CD4-positive, CD25-positive, alpha-beta regulatory T cell (primary cell): ENCODE data around the gene ACOT7. TPM values are rescaled to one million over a fixed set of nuclear protein-coding genes. Genes with fewer than 3 reads are reported as not detected.
A peak's percentile ranks its signal among the peaks of the same experiment; 100 is the strongest.

Experiments used
- ATAC-seq, 2 donors: fragments of 150-1000 bp; cut with Tn5 transposase; one replicate each; pipeline ENCODE4 v1.10.0; 2021; ENCODE audit warnings: low read depth in 2 of 2, moderate number of reproducible peaks in 2 of 2, moderate library complexity in 1 of 2
- DNase-seq, 3 donors: peaks; one replicate each; pipeline versions ENCODE4 v3.0.0 to v3.0.0-alpha.2; 2012 to 2022; ENCODE audit warnings: mixed read lengths in 1 of 3
- H3K27ac ChIP-seq: one replicate; pipeline ENCODE4 v1.7.0; 2013; ENCODE audit warnings: mild to moderate bottlenecking, low read length; ENCODE audit not compliant: insufficient read depth, poor library complexity, severe bottlenecking
- H3K27me3 ChIP-seq: one replicate; pipeline ENCODE4 v1.7.0; 2013; ENCODE audit warnings: low read length; ENCODE audit not compliant: control insufficient read depth, insufficient read depth
- H3K36me3 ChIP-seq: one replicate; pipeline ENCODE4 v1.7.0; 2013; ENCODE audit warnings: mild to moderate bottlenecking, low read length, moderate library complexity; ENCODE audit not compliant: control insufficient read depth, insufficient read depth
- H3K4me1 ChIP-seq: 2 replicates; pipeline ENCODE4 v1.7.0; 2013; ENCODE audit warnings: mild to moderate bottlenecking, low read length; ENCODE audit not compliant: insufficient read depth, control insufficient read depth, poor library complexity, severe bottlenecking
- H3K4me3 ChIP-seq: one replicate; pipeline ENCODE4 v1.7.0; 2013; ENCODE audit warnings: low read depth, mild to moderate bottlenecking, low read length, moderate library complexity
- H3K9me3 ChIP-seq, 2 experiments: 1 replicate in 1 of 2; 2 replicates in 1 of 2; pipeline ENCODE4 v1.7.0; 2013; ENCODE audit warnings: low read length in 2 of 2, mild to moderate bottlenecking in 1 of 2, moderate library complexity in 1 of 2; ENCODE audit not compliant: control insufficient read depth in 2 of 2
- H3K27ac Mint-ChIP-seq, 3 donors: one replicate each; pipeline ENCODE4 v1.8.0; 2020 to 2022; ENCODE audit warnings: mild to moderate bottlenecking in 3 of 3, mixed read lengths in 3 of 3, moderate library complexity in 2 of 3
- H3K27me3 Mint-ChIP-seq: one replicate; pipeline ENCODE4 v1.8.0; 2022; ENCODE audit warnings: mild to moderate bottlenecking, mixed read lengths
- H3K36me3 Mint-ChIP-seq: one replicate; pipeline ENCODE4 v1.8.0; 2020; ENCODE audit warnings: mixed read lengths
- H3K4me1 Mint-ChIP-seq, 4 donors: one replicate each; pipeline ENCODE4 v1.8.0; 2020 to 2022; ENCODE audit warnings: mixed read lengths in 4 of 4, mild to moderate bottlenecking in 1 of 4
- H3K4me3 Mint-ChIP-seq, 4 donors: one replicate each; pipeline ENCODE4 v1.8.0; 2020 to 2022; ENCODE audit warnings: mild to moderate bottlenecking in 4 of 4, mixed read lengths in 4 of 4, moderate library complexity in 3 of 4
- H3K9me3 Mint-ChIP-seq, 7 donors: one replicate each; pipeline ENCODE4 v1.8.0; 2020 to 2022; ENCODE audit warnings: mixed read lengths in 7 of 7, mild to moderate bottlenecking in 3 of 7, moderate library complexity in 2 of 7
- polyA plus RNA-seq, 4 donors: library from polyadenylated mRNA; unstranded; fragments of 300-500 nt; fragmentation: Illumina TruSeq; gene quantifications; one replicate each; pipeline ENCODE4 v1.2.3, GENCODE V29; 2021
- total RNA-seq: library from RNA; stranded (reverse); gene quantifications from one replicate; pipeline ENCODE4 v1.2.3, GENCODE V29; 2022

Gene ACOT7
- total and polyA plus RNA-seq, 5 donors from 2014 or later: 9.3 to 13.6 (median 9.8) TPM

DNA sequence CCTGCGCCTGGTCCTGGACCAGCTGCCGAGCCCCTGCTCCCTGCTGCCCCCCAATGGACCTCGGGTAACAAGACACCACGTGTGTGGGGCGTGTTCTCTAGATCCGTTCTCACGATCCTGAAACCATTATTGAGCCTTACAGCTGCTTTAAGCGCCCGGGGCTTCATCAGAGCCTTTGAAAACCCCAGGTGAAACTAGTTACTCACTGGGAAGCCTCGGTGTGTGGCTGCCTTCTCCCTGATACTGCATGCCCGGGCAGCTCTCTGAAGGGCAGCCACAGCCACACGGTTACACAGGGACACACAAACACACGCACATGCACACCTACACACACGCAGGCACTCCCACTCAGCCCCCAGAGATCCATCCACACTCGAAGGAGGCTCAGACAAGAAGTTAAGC, 20.9 kb upstream of the ACOT7 start:
- Mint-ChIP-seq H3K27ac (no peak overlapping the region), H3K27me3 (peaks cover 65% of the 10 kb centered on the region), H3K36me3 (no peaks in the 10 kb centered on the region), H3K4me1 (peaks cover 0 to 7% (median 4%) of the 10 kb centered on the region in 4 donors), H3K9me3 (peaks cover 0 to 3% (median 0%) of the 10 kb centered on the region in 7 donors), H3K4me3 (peak overlapping the region in 1 of 4 donors; percentile 33)
- Histone ChIP-seq H3K36me3 (no peaks in the 10 kb centered on the region), H3K4me1 (peaks cover 9% of the 10 kb centered on the region), H3K27me3 (peaks cover 33% of the 10 kb centered on the region), H3K27ac (no peak overlapping the region), H3K4me3 (no peak overlapping the region), H3K9me3 (no peaks in the 10 kb centered on the region)
- ATAC-seq (peak; percentile 56 to 73), DNase-seq (peak in 2 of 3 donors; percentile 24 to 54)

DNA sequence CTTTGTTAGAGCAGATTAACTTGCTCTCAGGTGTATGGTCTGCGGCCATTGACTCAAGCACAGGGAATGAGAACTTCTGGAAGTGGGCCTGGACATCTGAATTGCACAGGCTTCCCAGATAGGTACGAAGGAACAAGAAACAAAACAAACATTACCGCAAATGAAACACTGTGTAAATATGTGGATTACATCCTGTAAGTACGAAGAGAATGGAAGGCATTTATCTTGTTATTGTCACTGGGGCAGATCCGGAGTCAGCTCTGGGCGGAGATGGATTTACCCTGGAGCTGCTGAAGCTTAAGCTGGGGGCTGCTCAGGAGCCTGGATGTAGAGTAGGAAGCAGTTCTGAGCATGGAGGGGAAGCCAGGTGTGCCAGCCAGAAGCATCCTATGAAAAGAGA, 19.3 kb upstream of the ACOT7 start:
- H3K4me1 Mint-ChIP-seq: peaks cover 0 to 7% (median 3%) of the 10 kb centered on the region in 4 donors
- Histone ChIP-seq H3K4me3 (no peak overlapping the region), H3K4me1 (peaks cover 3% of the 10 kb centered on the region), H3K27me3 (peaks cover 29% of the 10 kb centered on the region), H3K9me3 (no peaks in the 10 kb centered on the region), H3K27ac (no peak overlapping the region), H3K36me3 (no peaks in the 10 kb centered on the region)
- no peak overlapping the region for H3K4me3 Mint-ChIP-seq
- no peak for DNase-seq
- H3K27me3 Mint-ChIP-seq: peaks cover 65% of the 10 kb centered on the region
- H3K9me3 Mint-ChIP-seq: peaks cover 0 to 3% (median 0%) of the 10 kb centered on the region in 7 donors
- ATAC-seq: no peak
- no peaks in the 10 kb centered on the region for H3K36me3 Mint-ChIP-seq
- no peak overlapping the region for H3K27ac Mint-ChIP-seq

GRCh38 chr1:6410248-6410893, 16.8 kb upstream of the ACOT7 start:
- H3K9me3 Mint-ChIP-seq: peaks cover 0 to 3% (median 0%) of the 10 kb centered on the region in 7 donors
- ATAC-seq (no peak), DNase-seq (no peak)
- H3K36me3 ChIP-seq: no peaks in the 10 kb centered on the region
- no peaks in the 10 kb centered on the region for H3K36me3 Mint-ChIP-seq
- peaks cover 15% of the 10 kb centered on the region for H3K27me3 ChIP-seq
- no peak overlapping the region for H3K27ac ChIP-seq
- peaks cover 55% of the 10 kb centered on the region for H3K27me3 Mint-ChIP-seq
- peaks cover 3% of the 10 kb centered on the region for H3K4me1 ChIP-seq
- H3K4me3 Mint-ChIP-seq: no peak overlapping the region
- H3K9me3 ChIP-seq: no peaks in the 10 kb centered on the region
- H3K27ac Mint-ChIP-seq: no peak overlapping the region
- H3K4me1 Mint-ChIP-seq: peaks cover 0 to 7% (median 3%) of the 10 kb centered on the region in 4 donors
- no peak overlapping the region for H3K4me3 ChIP-seq

GRCh38 chr1:6409733-6410132, 16.2 kb upstream of the ACOT7 start:
- Histone ChIP-seq H3K9me3 (no peaks in the 10 kb centered on the region), H3K4me3 (no peak overlapping the region), H3K4me1 (peaks cover 3% of the 10 kb centered on the region), H3K27me3 (peaks cover 14% of the 10 kb centered on the region), H3K27ac (no peak overlapping the region), H3K36me3 (no peaks in the 10 kb centered on the region)
- H3K9me3 Mint-ChIP-seq: peaks cover 0 to 3% (median 0%) of the 10 kb centered on the region in 7 donors
- H3K4me3 Mint-ChIP-seq: no peak overlapping the region
- ATAC-seq (no peak), DNase-seq (no peak)
- no peaks in the 10 kb centered on the region for H3K36me3 Mint-ChIP-seq
- H3K27me3 Mint-ChIP-seq: peaks cover 55% of the 10 kb centered on the region
- peaks cover 0 to 10% (median 3%) of the 10 kb centered on the region in 4 donors for H3K4me1 Mint-ChIP-seq
- H3K27ac Mint-ChIP-seq: no peak overlapping the region

GRCh38 chr1:6409053-6409452, 15.5 kb upstream of the ACOT7 start:
- no peak overlapping the region for H3K4me3 ChIP-seq
- H3K36me3 Mint-ChIP-seq: no peaks in the 10 kb centered on the region
- no peak overlapping the region for H3K27ac ChIP-seq
- no peak for ATAC-seq
- H3K9me3 ChIP-seq: no peaks in the 10 kb centered on the region
- H3K9me3 Mint-ChIP-seq: no peaks in the 10 kb centered on the region
- H3K36me3 ChIP-seq: no peaks in the 10 kb centered on the region
- H3K27me3 Mint-ChIP-seq: peaks cover 51% of the 10 kb centered on the region
- peak overlapping the region in 1 of 3 donors; percentile 61 for H3K27ac Mint-ChIP-seq
- H3K4me3 Mint-ChIP-seq: no peak overlapping the region
- peaks cover 0 to 6% (median 2%) of the 10 kb centered on the region in 4 donors for H3K4me1 Mint-ChIP-seq
- DNase-seq: no peak
- no peaks in the 10 kb centered on the region for H3K4me1 ChIP-seq
- H3K27me3 ChIP-seq: peaks cover 14% of the 10 kb centered on the region

DNA sequence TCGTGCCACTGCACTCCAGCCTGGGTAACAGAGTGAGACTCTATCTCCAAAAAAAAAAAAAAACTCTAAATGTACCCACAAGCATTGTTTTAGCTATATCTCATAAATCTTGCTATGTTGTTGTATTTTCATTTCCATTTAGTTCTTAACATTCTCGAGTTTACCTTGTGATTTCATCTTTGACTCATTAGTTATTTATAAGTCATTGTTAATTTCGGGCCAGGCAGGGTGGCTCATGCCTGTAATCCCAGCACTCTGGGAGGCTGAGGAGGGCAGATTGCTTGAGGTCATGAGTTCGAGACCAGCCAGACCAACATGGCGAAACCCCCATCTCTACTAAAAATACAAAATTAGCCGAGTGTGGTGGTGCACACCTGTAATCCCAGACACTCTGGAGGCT, 14.5 kb upstream of the ACOT7 start:
- no peaks in the 10 kb centered on the region for H3K4me1 ChIP-seq
- Mint-ChIP-seq H3K36me3 (no peaks in the 10 kb centered on the region), H3K9me3 (no peaks in the 10 kb centered on the region), H3K4me1 (peaks cover 0 to 5% (median 2%) of the 10 kb centered on the region in 4 donors), H3K27ac (no peak overlapping the region), H3K27me3 (peaks cover 44% of the 10 kb centered on the region), H3K4me3 (no peak overlapping the region)
- H3K27me3 ChIP-seq: peaks cover 11% of the 10 kb centered on the region
- no peak overlapping the region for H3K27ac ChIP-seq
- no peaks in the 10 kb centered on the region for H3K36me3 ChIP-seq
- DNase-seq: no peak
- no peaks in the 10 kb centered on the region for H3K9me3 ChIP-seq
- no peak for ATAC-seq
- no peak overlapping the region for H3K4me3 ChIP-seq

- no peak for ATAC-seq
- Mint-ChIP-seq H3K4me1 (peaks cover 0 to 12% (median 3%) of the 10 kb centered on the region in 4 donors), H3K9me3 (no peaks in the 10 kb centered on the region), H3K4me3 (no peak overlapping the region), H3K27me3 (peaks cover 35% of the 10 kb centered on the region), H3K36me3 (peaks cover 3% of the 10 kb centered on the region), H3K27ac (no peak overlapping the region)
- Histone ChIP-seq H3K36me3 (no peaks in the 10 kb centered on the region), H3K4me1 (no peaks in the 10 kb centered on the region), H3K9me3 (no peaks in the 10 kb centered on the region), H3K27me3 (no peaks in the 10 kb centered on the region), H3K4me3 (no peak overlapping the region), H3K27ac (no peak overlapping the region)
- DNase-seq: no peak
Measured at GRCh38 chr1:6401673-6402072, 8.1 kb upstream of the ACOT7 start.

GRCh38 chr1:6399294-6399693, 5.7 kb upstream of the ACOT7 start:
- Histone ChIP-seq H3K4me3 (no peak overlapping the region), H3K36me3 (no peaks in the 10 kb centered on the region), H3K27me3 (no peaks in the 10 kb centered on the region), H3K27ac (no peak overlapping the region), H3K9me3 (no peaks in the 10 kb centered on the region), H3K4me1 (peaks cover 7% of the 10 kb centered on the region)
- Mint-ChIP-seq H3K9me3 (no peaks in the 10 kb centered on the region), H3K27ac (no peak overlapping the region), H3K27me3 (peaks cover 16% of the 10 kb centered on the region), H3K36me3 (peaks cover 3% of the 10 kb centered on the region), H3K4me1 (peaks cover under 1 to 15% (median 9%) of the 10 kb centered on the region in 4 donors), H3K4me3 (peak overlapping the region in 1 of 4 donors; percentile 38)
- no peak for ATAC-seq
- no peak for DNase-seq
